Ishikawa (cell line): ENCODE results near the gene SMYD4.

Experiments
- CEBPB ChIP-seq: IDR thresholded peaks from 2 replicates; pipeline ENCODE4 v1.6.1; 2012
- CREB1 ChIP-seq: IDR thresholded peaks from 2 replicates; pipeline ENCODE4 v1.6.1; 2012; ENCODE audit warnings: low read depth
- EGR1 ChIP-seq: IDR thresholded peaks from 2 replicates; pipeline ENCODE4 v1.6.1; 2012
- EP300 ChIP-seq: IDR thresholded peaks from 2 replicates; pipeline ENCODE4 v1.6.1; 2012; ENCODE audit warnings: borderline replicate concordance
- FOXM1 ChIP-seq: IDR thresholded peaks from 2 replicates; pipeline ENCODE4 v1.6.1; 2012; ENCODE audit warnings: low read depth, borderline replicate concordance
- MAX ChIP-seq: IDR thresholded peaks from 2 replicates; pipeline ENCODE4 v1.6.1; 2012
- NFIC ChIP-seq: IDR thresholded peaks from 2 replicates; pipeline ENCODE4 v1.6.1; 2012
- RAD21 ChIP-seq: IDR thresholded peaks from 2 replicates; pipeline ENCODE4 v1.6.1; 2012; ENCODE audit warnings: low read depth
- REST ChIP-seq: IDR thresholded peaks from 2 replicates; pipeline ENCODE4 v1.6.1; 2012; ENCODE audit warnings: low read depth, mild to moderate bottlenecking
- TAF1 ChIP-seq: IDR thresholded peaks from 2 replicates; pipeline ENCODE4 v1.6.1; 2012; ENCODE audit warnings: low read depth, mild to moderate bottlenecking
- TCF12 ChIP-seq: IDR thresholded peaks from 2 replicates; pipeline ENCODE4 v1.6.1; 2012; ENCODE audit warnings: low read depth
- TEAD4 ChIP-seq: IDR thresholded peaks from 2 replicates; pipeline ENCODE4 v1.6.1; 2012
- USF1 ChIP-seq: IDR thresholded peaks from 2 replicates; pipeline ENCODE4 v1.6.1; 2012
- YY1 ChIP-seq: IDR thresholded peaks from 2 replicates; pipeline ENCODE4 v1.6.1; 2012; ENCODE audit warnings: low read depth
- ZBTB7A ChIP-seq: IDR thresholded peaks from 2 replicates; pipeline ENCODE4 v1.6.1; 2012; ENCODE audit warnings: low read depth

The SMYD4 gene

GRCh38 chr17:1732241-1732832 lies 97.4 kb downstream of the SMYD4 start:
- TF ChIP-seq TAF1 (no peak), YY1 (no peak), EP300 (no peak), MAX (no peak), NFIC (no peak), EGR1 (no peak), FOXM1 (no peak), TCF12 (no peak), CREB1 (no peak), RAD21 (no peak), REST (no peak), ZBTB7A (no peak), CEBPB (no peak), USF1 (no peak), TEAD4 (no peak)

- TF ChIP-seq EGR1 (no peak), USF1 (no peak), CREB1 (no peak), CEBPB (no peak), ZBTB7A (no peak)
Measured at GRCh38 chr17:1731194-1731506, 98.6 kb downstream of the SMYD4 start.

GRCh38 chr17:1730326-1731193 lies 99.1 kb downstream of the SMYD4 start:
- TF ChIP-seq MAX, result no peak
- TF ChIP-seq ZBTB7A, result no peak
- no peak for TF ChIP-seq YY1
- no peak for TF ChIP-seq REST
- TF ChIP-seq EP300, result no peak

- TF ChIP-seq EP300 (no peak), ZBTB7A (no peak), REST (no peak), TEAD4 (no peak), CREB1 (no peak), USF1 (no peak), YY1 (no peak), NFIC (no peak), TAF1 (no peak), CEBPB (no peak), EGR1 (no peak), FOXM1 (no peak), TCF12 (no peak), RAD21 (no peak)
Measured at GRCh38 chr17:1729966-1730325, 99.8 kb downstream of the SMYD4 start.
